ENCODE measurements around the gene LRP3.
"Not testable (repeated sequence)": the region's sequence is repeated elsewhere in the genome, so short reads cannot be mapped to it uniquely, and the experiment has no call there.

LRP3 gene

GRCh38 chr19:33206261-33207039 is 12.3 kb downstream of the LRP3 start:
- in situ Hi-C loops (cut with HindIII; ENCODE audit: low sequenced_read_pairs) = no loop called here
- no peak for DNase-seq (ENCODE audit: low read depth)
- H3K4me3 ChIP-seq (ENCODE audit: low read depth, low read length) = no peak overlapping the region
- no peak for TF ChIP-seq CTCF (IDR thresholded peaks at IDR 0.05; ENCODE audit: low read depth, low read length, missing control alignments)

DNA sequence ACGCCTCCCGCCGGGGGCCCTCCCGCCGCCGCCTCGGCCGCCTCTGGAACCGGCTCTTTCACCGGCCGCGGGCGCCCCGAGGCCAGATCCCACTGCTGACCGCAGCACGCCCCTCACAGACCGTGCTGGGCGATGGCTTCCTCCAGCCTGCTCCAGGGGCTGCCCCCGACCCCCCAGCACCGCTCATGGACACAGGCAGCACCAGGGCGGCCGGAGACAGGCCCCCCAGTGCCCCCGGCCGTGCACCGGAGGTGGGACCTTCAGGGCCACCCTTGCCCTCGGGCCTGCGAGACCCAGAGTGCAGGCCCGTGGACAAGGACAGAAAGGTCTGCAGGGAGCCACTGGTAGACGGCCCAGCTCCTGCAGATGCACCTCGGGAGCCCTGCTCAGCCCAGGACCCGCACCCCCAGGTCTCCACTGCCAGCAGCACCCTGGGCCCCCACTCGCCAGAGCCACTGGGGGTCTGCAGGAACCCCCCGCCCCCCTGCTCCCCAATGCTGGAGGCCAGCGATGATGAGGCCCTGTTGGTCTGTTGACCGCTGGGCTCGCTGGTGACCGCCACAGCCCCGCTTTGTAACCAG is 13.0 kb downstream of the LRP3 start:
- no peak for TF ChIP-seq CTCF (IDR thresholded peaks at IDR 0.05; ENCODE audit: low read depth, low read length, missing control alignments)
- no peak for DNase-seq (ENCODE audit: low read depth)
- H3K4me3 ChIP-seq (ENCODE audit: low read depth, low read length) = no peak overlapping the region
- in situ Hi-C loops (cut with HindIII; ENCODE audit: low sequenced_read_pairs) = no loop called here

DNA sequence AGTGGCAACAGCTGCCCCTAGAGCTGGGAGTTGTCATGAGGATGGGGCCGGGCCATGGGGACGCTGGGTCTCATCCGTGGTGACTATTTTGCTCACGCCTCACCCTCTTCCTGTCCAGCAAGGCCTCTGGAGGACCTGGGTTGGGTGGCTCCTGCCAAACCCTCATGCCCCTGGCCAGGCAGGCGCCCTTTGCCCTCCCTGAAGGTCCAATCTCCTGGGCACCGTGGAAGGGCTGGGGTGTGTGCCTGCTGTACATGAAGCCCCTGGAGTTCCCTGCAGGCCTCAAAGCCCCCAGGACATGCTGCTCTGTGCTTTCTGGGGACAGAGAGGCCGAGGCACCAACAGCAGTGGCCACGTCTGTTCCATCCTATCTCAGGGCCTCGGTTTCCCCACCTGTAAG is 13.8 kb downstream of the LRP3 start:
- DNase-seq (ENCODE audit: low read depth) = no peak
- in situ Hi-C loops (cut with HindIII; ENCODE audit: low sequenced_read_pairs) = no loop called here
- no peak overlapping the region for H3K4me3 ChIP-seq (ENCODE audit: low read depth, low read length)
- no peak for TF ChIP-seq CTCF (IDR thresholded peaks at IDR 0.05; ENCODE audit: low read depth, low read length, missing control alignments)

DNA sequence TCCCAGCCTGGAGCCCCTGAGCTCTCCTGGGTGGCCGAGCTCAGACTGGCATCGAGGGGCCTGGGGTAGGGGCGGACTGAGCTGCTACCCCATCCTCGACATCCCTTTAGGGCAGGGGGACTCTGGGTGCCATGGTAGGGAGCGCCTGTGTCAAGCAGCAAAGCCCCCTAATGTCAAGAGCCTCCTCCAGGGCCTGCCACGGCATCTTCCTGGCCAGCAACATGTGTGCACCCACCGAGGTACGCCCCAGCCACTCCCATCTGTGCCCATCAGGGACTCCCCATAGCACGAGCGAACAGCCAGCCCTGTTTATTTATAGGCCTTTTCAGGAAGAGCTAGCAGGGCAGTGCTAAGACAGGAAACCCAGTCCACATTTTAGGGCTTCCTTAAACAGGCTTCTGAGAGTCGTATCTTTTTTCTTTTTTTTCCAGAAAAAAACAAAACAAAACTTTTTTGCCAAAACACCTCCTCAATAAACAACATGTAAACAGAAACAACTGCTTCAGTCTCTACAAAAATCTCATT is 14.3 kb downstream of the LRP3 start:
- TF ChIP-seq CTCF (IDR thresholded peaks at IDR 0.05; ENCODE audit: low read depth, low read length, missing control alignments) = no peak
- DNase-seq (ENCODE audit: low read depth) = no peak
- no peak overlapping the region for H3K4me3 ChIP-seq (ENCODE audit: low read depth, low read length)
- in situ Hi-C loops (cut with HindIII; ENCODE audit: low sequenced_read_pairs) = no loop called here

- no peak for DNase-seq (ENCODE audit: low read depth)
- no peak overlapping the region for H3K4me3 ChIP-seq (ENCODE audit: low read depth, low read length)
- in situ Hi-C loops (cut with HindIII; ENCODE audit: low sequenced_read_pairs) = no loop called here
- no peak for TF ChIP-seq CTCF (IDR thresholded peaks at IDR 0.05; ENCODE audit: low read depth, low read length, missing control alignments)
Observed at GRCh38 chr19:33208904-33209849, 15.0 kb downstream of the LRP3 start.

DNA sequence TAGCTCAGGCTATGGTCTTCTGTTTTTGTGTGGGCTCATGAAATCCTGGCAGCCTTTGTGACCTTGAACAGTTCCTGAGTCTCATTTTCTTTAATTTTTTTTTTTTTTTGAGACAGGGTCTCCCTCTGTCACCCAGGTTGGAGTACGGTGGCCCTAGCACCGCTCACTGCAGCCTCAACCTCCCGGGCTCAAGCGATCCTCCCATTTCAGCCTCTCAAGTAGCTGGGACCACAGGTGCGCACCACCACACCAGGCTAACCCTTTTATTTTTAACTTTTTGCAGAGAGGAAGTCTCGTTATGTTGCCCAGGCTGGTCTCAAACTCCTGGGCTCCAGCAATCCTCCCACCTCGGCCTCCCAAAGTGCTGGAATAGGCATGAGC is 15.7 kb downstream of the LRP3 start:
- H3K4me3 ChIP-seq (ENCODE audit: low read depth, low read length); DNase-seq (ENCODE audit: low read depth); in situ Hi-C loops (cut with HindIII; ENCODE audit: low sequenced_read_pairs): not testable (repeated sequence)

Measured in astrocyte of the cerebellum (primary cell).